Stimulated activated CD4-positive, alpha-beta T cell treated with anti-CD3 and anti-CD28 coated beads, Interleukin-15, amount 100 ng/mL, for 24 hours (primary cell): ENCODE measurements around the gene MYL5.

Experiments used
- DNase-seq: peaks from one replicate; pipeline ENCODE4 v3.0.0-alpha.2; 2020

MYL5 gene

DNA sequence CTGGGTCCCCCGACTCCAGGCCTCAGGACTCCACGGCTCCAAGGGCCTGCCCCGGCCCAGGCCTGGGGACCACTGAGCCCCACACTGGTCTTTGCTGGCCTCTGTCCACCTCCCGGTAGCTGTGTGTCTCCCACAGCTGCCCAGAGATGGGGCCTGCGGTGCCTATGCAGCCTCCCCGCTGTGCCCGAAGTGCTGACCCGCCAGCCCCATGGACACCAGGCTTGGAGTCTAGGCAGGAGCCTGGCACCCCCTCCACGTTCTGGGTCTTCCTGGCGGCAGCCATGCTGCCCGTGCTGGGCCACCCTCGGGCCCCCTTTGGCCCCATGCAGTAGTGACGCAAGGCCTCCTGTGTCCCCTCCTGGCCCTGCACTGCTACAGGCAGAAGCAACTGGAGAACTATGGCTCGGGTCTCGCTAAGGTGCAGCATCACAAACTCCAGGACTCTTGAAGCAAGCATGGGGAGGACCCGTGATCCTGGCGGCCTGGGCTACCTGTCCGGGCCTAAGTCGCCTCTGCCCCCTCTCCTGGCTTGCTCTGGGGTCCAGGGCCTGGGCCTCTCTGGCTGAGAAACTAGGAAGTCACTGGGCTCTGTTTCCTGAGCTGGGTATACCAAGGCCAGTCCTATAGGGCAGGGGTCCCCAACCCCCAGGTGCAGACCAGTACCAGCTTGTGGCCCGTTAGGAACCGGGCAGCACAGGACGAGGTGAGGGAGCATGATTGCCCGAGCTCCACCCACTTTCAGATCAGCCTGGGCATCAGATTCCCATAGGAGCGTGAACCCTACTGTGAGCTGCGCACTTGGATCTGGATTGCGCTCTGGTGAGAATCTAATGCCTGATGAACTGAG is 917 bp downstream of the MYL5 start:
- peak; percentile 31 for DNase-seq

DNA sequence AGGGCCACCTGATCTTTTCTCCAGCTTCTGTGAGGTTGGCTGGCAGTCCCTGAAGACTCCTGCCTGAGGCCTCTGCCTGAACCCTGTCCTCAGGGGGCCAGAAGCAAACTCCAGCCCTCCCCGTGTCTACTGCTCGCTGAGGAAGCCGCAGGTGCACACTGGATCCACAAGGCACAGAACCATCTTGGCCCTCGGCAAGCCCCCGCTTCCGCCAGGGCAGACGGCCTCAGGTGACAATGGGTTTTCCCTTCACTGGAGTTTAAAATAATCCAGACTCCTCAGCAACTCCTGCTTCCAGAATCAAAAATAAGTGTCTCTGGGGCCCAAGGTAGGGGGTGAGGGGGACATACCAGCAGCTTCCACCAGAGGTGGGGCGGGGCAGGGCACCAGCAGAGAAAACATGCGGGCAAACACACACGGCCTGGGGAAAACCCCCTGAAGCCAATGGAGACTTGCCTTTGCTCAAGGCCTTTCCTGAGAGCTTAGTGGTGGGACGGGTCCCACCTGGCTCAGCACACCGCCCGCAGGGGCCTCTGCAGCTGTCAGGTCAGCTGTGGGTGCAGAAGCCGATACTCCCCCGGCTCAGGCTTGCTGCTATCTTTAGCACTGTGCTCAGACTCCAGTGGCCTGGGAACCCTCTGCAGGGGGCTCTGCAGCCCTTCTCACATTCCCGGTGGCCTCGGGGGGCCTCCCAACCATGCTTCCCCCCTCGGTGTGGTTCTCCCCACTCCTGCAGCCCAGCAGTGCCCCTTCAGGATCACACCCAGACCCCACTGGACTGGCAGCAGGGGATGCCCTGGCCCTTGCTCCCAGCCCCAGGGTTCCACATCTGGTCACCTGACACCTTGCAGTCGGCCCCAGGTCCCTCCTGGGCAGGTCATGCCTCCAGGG is 1.9 kb downstream of the MYL5 start:
- DNase-seq = no peak

DNA sequence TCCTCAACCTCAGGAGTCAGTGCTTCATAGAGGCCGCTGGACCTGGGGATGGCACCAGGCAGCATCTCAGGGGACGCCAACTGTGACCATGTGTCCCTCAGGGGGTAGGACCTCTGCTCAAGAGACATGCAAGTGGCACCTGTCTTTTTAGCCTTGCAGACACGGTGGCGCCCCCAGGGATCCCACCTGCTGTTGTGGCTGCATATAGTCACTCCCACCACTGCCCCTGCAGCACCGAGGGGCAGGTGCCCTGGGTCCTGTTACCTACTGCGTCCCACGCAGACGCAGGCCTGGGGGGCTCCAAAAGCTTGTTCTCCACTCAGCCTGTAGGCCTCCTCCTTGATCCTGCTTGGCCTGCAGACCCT is 2.5 kb downstream of the MYL5 start:
- DNase-seq = no peak

DNA sequence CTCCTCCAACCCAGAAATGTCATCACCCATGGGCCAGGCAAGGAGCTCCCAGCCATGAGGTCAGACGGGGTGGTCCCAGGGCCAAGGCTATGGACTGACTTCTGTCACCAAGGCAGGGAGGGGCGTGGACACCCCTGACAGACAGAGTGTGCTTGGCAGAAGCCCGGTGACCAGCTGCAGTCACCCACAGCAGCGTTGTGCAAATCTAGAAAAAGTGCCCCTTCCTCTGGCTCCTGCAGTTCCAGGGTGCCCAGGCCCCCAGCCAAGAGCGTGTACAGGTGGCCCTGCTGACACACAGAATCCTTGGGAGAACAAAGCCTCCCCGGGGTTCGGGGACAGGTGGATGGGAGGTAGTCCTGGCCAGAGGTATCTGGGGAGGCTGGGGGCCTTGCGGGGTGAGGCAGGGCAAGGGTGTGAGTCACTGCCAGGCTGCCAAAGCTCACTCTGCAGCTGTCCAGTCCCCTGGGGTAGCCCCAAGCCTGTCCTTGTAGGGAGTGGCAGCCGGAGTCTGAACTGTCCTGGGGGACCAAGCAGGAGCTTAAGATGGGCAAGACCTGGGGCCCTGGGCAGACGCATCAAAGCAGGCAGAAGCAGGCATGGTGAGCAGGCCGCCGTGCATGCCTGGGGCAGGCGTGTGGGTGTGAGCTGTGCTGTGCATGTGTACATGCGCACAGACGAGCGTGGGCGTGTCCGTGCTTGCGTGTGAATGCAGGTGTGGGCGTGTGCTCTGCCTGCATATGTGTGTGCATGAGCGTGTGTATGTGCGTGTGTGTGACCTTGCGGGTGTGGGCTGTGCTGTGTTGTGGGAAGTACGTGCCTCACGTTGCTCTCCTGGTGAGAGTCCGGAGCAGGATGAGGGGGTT is 3.3 kb downstream of the MYL5 start:
- peak; percentile 57 for DNase-seq

DNA sequence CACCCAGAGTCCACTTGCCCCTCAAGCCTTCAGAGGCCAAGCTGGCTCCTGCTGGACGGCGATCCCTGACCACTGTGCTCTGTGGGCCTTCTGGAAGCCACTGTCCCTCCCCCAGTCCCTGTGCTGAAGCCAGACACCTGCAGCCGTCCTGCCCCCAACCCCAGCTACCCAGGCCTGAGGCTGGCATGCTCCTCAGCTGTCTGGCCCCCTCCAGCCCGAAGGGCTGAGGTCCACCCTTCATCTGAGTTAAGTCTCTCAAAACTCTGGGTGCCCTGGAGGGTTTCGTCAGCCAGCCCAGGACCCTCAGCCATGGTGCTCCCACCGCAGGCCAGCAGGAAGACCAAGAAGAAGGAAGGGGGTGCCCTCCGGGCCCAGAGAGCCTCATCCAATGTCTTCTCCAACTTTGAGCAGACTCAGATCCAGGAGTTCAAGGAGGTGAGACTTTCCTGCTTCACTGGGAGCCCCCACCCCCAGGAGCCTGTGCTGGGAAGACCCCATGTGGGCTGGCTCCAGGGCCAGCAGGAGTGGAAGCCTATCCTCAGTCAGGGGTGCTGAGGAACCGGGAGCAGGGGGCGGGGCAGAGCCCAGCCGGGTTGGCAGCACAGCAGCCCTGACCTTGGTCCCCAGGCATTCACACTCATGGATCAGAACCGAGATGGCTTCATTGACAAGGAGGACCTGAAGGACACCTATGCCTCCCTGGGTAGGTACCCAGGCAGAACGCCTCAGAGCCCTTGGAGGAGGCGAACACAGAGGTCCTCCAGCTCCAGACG is 4.2 kb downstream of the MYL5 start:
- DNase-seq = no peak

DNA sequence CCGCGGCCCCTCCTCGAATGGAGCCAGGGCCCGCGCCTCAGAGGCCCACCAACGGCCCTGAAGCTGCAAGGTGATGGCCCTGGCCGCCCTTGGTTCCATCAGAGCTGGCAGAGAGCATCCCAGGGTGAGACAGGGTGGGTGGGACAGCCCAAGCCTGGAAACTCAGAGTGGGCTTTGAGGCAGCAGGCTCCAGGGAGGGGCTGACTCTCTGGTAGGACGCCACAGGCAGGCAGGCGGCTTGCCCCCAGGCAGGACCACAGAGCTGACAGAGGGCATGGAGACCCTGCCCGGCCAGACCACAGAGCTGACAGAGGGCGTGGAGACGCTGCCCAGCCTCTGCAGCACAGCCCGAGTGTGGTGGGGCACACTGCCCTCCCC is 4.8 kb downstream of the MYL5 start:
- DNase-seq = no peak

DNA sequence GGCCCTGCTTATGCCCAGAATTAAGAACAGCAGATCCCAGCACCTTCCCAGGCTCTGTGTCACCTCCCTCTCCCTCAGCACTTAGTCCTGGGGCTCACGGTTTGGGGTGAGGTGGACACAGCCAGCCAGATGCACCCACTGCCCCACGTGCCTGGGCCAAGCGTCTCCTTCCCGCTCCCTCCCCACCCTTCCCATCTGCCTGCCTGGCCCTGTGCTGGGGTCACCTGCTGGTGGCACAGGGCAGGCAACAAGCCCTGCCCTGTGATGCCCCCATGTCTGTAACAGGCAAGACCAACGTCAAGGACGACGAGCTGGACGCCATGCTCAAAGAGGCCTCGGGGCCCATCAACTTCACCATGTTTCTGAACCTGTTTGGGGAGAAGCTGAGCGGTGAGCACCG is 5.3 kb downstream of the MYL5 start:
- DNase-seq = no peak

DNA sequence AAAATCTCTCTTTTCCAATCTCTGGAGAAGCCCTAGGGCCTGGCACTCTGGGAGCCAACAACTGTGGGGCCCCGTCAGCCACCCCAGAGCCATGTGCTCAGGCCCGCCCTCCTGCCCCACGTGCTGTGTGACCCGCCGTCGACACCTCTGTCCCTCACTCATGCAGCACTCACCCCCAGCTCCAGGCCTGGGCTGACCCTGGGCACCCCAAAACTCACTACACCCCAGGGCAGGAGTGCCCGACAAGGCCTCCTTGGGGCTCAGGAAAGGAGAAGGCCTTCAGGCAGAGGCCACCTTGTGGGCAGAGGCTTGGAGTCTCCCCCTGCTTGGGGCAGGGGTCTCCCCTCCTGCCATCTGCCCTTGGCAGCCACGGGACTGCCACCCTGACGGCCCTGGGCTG is 5.7 kb downstream of the MYL5 start:
- no peak for DNase-seq

DNA sequence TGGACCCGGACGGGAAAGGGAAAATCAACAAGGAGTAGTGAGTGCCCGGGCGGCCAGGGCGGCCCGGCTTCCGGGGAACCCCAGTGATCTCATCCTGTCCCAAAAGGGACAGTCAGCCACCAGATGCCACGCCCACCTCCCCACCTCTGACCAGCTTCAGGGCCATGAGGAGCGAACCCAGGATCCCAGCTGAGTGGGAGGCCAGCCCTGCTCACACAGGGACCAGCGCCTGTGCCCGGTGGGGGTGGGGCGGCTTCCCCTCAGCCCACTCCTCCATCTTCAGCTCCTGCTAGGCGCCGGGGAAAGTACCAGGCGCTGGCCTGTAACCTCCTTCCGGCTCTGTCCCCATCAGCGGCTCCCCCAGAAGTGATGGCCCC is 6.2 kb downstream of the MYL5 start:
- DNase-seq = no peak

DNA sequence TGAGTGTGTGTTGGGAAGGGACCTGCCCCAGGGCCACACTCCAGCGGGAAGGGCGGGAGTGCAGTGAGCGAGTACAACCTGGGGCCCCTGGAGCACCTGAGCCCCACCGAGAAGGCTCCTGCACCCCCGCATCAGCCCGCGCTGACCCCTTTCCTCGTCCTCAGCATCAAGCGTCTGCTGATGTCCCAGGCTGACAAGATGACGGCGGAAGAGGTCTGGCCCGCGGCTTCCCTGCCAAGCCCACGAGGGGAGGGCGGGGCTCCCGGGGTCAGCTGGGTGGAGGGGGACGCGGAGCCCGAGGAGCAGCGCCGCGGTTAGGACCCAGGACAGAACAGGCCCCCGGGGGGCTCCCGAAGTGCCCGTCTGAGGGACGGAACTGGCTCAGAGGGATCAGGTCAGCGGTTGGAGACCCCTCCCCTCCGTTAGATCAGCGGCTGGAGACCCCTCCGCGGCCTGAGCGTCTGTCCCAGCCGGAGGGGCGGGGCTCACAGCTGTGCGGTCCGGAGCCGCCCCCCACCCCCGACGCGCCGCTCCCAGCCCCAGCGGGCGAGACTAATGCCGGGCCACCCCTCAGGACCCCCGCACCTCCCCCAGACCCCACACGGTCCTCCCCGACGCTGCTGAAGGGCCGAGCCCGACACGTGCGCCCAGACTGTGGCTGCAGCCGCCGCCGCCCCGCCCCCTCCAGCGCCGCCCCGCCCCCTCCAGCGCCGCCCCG is 6.7 kb downstream of the MYL5 start:
- DNase-seq = peak; percentile 63

DNA sequence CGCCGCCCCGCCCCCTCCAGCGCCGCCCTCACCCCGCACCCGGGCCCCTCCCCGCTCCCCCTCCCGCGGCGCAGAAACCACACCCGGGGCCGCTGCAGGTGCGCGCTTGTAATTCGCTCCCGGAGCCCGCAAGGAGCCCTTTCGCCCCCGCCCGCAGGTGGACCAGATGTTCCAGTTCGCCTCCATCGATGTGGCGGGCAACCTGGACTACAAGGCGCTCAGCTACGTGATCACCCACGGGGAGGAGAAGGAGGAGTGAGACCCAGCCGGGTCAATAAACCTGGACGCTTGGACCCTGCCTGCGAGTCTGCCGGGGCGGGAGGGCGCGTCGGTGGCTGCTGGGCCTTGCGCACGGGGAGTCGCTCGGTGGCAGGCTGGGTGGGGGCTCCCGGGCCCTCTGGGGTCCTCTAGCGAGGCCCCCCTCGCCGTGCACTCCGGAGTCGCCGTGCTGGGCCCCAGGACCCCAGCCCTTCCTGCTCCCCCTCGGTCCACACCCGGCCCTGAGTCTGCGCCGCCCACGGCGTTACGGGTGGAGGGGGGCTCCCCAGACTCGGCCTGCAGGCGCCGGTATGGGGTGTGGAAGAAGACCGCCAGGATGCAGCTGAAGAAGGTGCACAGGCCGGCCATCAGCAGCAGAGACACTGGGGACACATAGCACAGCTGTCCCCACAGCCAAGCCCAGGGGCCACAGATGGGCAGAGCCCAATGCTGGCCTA is 7.6 kb downstream of the MYL5 start:
- DNase-seq = peak; percentile 36

DNA sequence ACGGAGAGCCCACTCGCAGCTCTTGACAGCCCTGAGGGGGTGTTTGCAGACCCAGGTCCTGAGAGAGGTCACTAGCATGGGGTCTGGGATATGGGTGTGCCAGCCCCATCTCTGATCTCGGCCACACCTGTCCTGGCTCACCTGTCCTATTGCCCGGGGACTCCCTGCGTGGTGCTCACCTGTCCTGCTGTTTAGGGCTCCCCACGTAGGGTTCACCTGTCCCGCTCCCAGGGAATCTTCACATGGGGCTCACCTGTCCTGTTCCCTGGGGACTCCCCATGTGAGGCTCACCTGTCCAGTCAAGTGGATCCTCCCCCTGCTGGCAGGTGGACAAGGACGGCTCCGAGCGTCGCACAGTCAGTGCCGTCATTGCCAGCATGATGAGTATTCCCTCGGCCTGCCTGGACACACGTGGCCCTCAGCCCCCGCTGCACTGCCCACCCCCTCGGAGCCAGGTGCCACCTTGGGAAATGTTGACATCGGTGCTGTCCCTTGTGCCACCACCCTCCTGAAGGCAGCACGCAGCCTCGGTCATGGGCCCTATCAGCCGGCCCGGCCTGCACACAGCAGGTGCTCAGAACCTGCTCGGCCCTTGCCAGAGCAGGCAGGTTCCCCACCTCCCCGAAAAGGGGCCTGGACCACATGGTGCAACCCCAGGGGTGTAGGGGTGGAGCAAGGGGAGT is 8.3 kb downstream of the MYL5 start:
- no peak for DNase-seq

DNA sequence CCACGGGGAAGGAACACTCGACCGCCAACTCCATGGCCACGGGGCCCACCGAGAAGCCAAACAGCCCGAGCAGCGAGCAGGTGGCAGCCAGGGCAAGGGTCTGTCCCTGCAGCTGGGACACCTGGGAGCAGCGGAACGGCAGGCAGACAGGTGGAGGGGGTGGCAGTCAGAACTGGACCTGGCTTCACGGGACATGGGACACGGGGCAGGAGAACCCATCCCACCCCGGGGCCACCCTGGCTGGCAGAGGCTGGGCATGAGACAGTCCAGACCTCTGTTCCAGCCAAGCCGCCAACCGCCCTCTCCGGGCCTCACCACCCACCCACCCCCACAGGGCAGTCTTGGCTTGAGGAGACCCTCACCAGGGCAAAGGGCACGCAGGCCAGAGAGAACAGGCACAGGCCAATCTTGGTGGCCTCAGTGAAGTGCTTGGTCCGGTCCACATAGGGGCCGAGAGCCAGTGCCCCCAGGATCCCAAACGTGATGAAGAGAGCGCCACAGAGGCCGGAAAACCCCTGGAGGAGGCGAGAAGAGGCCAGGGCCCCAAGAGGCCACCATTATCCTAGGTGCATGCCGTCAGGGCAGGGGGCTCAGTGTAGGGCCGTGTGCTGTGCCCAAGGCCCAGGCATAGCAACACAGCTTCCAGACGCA is 9.0 kb downstream of the MYL5 start:
- no peak for DNase-seq

DNA sequence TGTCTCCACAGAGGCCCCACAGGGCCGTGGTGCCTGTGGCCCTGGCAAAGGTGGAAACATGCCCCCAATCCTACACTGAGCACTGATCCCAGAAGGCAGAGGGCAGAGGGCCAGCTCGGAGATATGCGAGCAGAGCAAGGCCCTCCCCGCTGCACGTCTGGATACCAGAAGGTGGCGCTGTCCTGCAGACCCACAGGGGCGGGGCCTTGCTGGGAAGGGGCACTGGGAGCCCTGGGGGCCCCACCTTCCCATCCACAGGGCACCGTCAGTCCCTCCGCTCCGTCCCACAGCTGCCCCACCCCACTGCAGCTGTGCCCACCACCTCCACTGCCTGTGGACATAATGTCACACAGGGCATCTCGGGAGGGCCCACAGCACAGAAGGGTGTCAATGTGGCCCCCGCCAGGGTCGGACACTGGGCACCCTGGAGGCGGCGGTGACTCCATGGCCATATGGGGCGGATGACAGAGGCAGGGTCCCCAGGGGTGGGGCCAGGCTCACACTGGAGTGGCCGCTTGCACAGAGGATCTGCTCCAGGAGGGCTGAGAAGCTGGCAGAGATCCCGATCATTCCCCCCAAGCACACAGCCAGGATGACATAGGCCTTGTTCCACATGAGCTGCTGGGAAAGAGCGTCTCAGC is 9.8 kb downstream of the MYL5 start:
- peak; percentile 51 for DNase-seq

DNA sequence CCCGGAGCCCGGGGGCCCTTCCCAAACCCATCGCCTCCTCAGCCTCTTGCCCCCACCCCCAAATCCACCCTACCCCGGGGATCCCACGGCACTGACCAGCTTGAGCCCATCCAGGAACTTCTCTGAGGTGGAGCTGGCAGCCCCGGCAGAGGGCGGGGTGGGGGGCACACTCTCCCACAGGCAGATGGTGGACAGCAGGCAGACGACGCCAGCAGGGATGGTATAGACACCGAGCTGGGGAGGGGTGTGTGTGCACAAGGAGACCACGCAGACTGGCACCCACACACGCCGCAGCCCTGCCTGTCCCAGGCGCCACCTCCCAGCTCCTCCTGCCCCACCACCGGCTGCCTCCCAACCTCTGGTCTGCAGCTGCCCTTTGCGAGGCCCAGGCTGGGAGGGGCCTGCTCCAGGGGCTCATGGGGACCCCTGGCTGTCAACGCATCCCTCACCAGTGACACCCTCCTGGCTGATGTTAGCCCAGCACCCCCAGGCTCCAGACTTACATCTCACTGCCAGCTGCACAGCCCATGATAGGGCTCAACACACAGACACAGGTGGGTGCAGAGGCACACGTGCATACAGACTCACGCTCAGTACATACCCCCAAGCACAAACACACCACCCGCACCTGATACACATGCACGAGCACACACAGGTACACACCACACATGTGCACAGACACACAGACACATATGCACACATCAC is 10.4 kb downstream of the MYL5 start:
- DNase-seq = no peak

DNA sequence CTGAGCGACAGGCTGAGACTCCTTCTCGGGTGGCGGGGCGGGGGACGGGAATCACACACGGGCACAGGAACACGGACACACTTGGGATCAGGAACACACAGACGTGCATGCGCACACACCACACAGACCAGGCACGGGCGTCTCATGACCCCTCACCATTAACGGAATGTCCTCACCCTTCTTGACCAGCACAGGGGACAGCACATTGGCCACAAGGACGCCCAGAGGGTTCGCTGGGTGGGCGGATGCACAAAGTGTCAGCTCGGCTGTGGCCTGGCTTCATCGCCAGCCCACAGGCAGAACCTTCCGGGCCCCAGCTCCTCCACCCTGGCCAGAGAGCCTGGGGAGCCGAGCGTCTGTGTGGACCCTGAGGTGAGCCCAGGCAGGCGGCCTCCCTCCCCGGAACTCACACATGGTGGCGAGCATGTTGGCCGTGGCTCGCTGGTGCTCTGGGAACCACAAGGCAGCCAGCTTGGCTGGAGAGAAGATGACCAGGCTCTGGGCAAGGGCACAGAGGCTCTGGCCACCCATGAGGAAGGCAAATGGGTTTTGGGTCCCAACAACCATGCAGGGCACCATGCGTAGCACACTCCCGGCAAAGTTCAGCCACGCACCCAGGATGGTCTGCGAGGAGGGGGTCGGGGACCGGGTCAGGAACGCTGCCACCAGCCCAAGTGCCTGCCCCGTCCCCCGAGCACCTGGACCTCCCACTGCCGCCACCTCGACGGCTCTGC is 11.5 kb downstream of the MYL5 start:
- no peak for DNase-seq

DNA sequence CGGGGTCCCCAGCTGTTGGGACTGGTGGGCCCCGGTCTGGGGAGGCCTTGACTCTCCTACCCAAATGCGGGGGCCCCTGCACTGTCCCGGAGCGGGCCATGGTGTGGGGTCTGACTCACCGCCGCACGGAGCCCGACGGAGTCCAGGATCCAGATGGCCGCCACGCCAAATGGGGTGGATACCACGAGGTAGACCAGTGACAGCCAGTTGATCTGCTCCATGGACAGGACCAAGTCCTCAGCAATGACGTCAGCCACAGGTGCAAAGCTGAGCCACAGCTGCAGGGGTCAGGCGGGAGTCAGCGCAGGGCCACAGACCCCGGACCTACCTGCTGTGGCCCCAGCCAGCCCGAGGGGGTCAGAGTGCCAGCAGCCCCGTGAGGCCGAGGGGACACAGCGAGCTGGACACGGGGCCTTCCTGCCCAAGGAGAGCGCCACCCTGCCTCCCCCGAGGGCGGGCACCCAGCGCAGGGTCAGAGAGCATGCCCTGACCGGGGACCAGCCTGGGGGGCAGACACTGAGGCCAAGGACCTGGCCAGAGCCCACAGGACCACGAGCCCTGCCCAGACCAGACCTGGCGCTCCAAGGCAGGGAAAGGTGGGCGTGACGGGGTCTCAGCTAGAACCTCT is 12.2 kb downstream of the MYL5 start:
- no peak for DNase-seq
